GM19328 (cell line): ENCODE data around the gene MYLK.

Experiments used
- ATAC-seq: cut with Tn5 transposase; IDR thresholded peaks from one replicate; pipeline ENCODE4 v1.9.1; 2021; ENCODE audit warnings: mild to moderate bottlenecking, moderate library complexity; ENCODE audit not compliant: unreplicated experiment

MYLK gene

GRCh38 chr3:123683505-123684154 lies 200.5 kb downstream of the MYLK start:
- ATAC-seq, result no peak

- ATAC-seq, result no peak
Observed at GRCh38 chr3:123682781-123683504, 201.2 kb downstream of the MYLK start.

- no peak for ATAC-seq
Observed at GRCh38 chr3:123682302-123682701, 201.8 kb downstream of the MYLK start.

GRCh38 chr3:123679712-123680386 lies 204.3 kb downstream of the MYLK start:
- no peak for ATAC-seq

GRCh38 chr3:123678108-123678511 lies 206.0 kb downstream of the MYLK start:
- ATAC-seq, result no peak

- no peak for ATAC-seq
Observed at GRCh38 chr3:123672429-123673146, 211.5 kb downstream of the MYLK start.

GRCh38 chr3:123670743-123671142 lies 213.4 kb downstream of the MYLK start:
- ATAC-seq, result no peak

GRCh38 chr3:123668906-123669305 lies 215.2 kb downstream of the MYLK start:
- ATAC-seq, result no peak

GRCh38 chr3:123667784-123668183 lies 216.3 kb downstream of the MYLK start:
- no peak for ATAC-seq

GRCh38 chr3:123664753-123665152 lies 219.4 kb downstream of the MYLK start:
- ATAC-seq, result no peak

- ATAC-seq, result no peak
Observed at GRCh38 chr3:123663977-123664376, 220.2 kb downstream of the MYLK start.

GRCh38 chr3:123661973-123662372 lies 222.2 kb downstream of the MYLK start:
- ATAC-seq, result no peak

- no peak for ATAC-seq
Observed at GRCh38 chr3:123660900-123661299, 223.2 kb downstream of the MYLK start.

- no peak for ATAC-seq
Observed at GRCh38 chr3:123660141-123660675, 223.9 kb downstream of the MYLK start.

GRCh38 chr3:123658852-123659206 lies 225.3 kb downstream of the MYLK start:
- no peak for ATAC-seq

- no peak for ATAC-seq
Observed at GRCh38 chr3:123658118-123658851, 225.8 kb downstream of the MYLK start.

- ATAC-seq, result no peak
Observed at GRCh38 chr3:123657568-123657967, 226.6 kb downstream of the MYLK start.

GRCh38 chr3:123657111-123657510 lies 227.0 kb downstream of the MYLK start:
- no peak for ATAC-seq

GRCh38 chr3:123656691-123657090 lies 227.4 kb downstream of the MYLK start:
- ATAC-seq, result no peak

- ATAC-seq, result no peak
Observed at GRCh38 chr3:123656274-123656673, 227.9 kb downstream of the MYLK start.

- no peak for ATAC-seq
Observed at GRCh38 chr3:123655400-123655799, 228.7 kb downstream of the MYLK start.
